PC-9 (cell line): ENCODE data around the gene DFFB.

Experiments
- EZH2 ChIP-seq: fragments of 200-600 bp; sonication (generic); IDR thresholded peaks from 2 replicates; pipeline ENCODE4 v1.8.0; 2017; ENCODE audit warnings: antibody characterized with exemption, low read depth
- TF ChIP-seq, protein P1 (sequence below): fragments of 200-600 bp; sonication (generic); conservative IDR thresholded peaks from 2 replicates; pipeline ENCODE4 v1.6.1; 2017; ENCODE audit warnings: mixed run types, antibody characterized with exemption, mild to moderate bottlenecking, moderate library complexity

DNA sequence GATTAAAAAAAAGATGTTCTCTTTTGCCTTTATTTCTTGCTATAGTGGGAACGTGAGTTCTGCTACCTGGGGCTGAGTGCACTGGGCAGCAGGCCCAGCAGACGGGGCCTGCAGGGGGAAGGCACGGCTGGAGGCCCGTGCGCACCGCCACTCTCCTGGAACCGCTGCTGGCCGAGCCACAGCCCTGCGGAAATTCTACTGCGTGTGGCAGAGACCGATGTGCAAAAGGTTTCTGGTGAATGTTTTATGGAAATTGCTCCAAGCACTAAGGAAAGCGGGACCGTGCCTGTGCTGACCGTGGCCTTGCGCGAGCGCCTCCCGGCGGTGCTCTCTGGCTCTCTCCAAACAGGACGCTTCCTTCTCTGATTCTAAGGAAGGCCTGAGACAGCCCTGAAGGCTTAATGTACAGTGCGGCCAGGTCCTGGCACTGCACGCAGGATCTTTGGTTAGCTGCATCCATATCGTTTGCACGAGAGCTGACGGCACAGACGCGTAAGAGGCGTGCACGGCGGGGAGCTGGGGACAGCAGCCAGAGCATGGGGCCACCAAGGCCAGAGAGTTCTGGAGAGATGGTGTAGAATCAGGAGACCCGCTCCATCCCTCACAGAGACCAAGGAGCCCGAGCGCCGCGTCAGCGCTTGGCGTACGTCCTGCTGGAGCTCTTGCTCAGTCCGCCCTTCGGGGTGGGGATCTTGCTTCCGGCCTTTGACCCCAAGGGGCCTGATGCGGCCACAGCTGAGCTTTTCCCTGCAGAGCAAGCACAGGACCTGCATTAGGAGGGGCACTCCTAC, 42.3 kb upstream of the DFFB start:
- TF ChIP-seq, protein P1, sequence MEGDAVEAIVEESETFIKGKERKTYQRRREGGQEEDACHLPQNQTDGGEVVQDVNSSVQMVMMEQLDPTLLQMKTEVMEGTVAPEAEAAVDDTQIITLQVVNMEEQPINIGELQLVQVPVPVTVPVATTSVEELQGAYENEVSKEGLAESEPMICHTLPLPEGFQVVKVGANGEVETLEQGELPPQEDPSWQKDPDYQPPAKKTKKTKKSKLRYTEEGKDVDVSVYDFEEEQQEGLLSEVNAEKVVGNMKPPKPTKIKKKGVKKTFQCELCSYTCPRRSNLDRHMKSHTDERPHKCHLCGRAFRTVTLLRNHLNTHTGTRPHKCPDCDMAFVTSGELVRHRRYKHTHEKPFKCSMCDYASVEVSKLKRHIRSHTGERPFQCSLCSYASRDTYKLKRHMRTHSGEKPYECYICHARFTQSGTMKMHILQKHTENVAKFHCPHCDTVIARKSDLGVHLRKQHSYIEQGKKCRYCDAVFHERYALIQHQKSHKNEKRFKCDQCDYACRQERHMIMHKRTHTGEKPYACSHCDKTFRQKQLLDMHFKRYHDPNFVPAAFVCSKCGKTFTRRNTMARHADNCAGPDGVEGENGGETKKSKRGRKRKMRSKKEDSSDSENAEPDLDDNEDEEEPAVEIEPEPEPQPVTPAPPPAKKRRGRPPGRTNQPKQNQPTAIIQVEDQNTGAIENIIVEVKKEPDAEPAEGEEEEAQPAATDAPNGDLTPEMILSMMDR, result no peak
- TF ChIP-seq EZH2, result no peak
